Measurements from ENCODE around the gene PRR15L. TPM values are rescaled to one million over a fixed set of nuclear protein-coding genes. Genes with fewer than 3 reads are reported as not detected.

PRR15L gene
- total RNA-seq, 1 donor from 2014 or later = 2.2 TPM

- no peak for TF ChIP-seq POLR2A (IDR thresholded peaks at IDR 0.05)
- no peak for TF ChIP-seq CTCF (IDR thresholded peaks at IDR 0.05)
- TF ChIP-seq POLR2AphosphoS5 (IDR thresholded peaks at IDR 0.05; ENCODE audit: insufficient read depth in 1 of 2, low read depth in 1 of 2) = no peak
- intact Hi-C loops (cut with DNase I) = no loop called here
- no peak overlapping the region for H3K4me3 ChIP-seq
- H3K36me3 ChIP-seq = peaks cover 0 to 4% of the 10 kb centered on the region in 2 donors
- no peaks in the 10 kb centered on the region for H3K9me3 ChIP-seq
- DNase-seq (ENCODE audit: extremely low spot score in 2 of 2) = no peak
- no peak overlapping the region for H3K27ac ChIP-seq
- H3K27me3 ChIP-seq = no peaks in the 10 kb centered on the region
- H3K4me1 ChIP-seq = peaks cover 15% of the 10 kb centered on the region
These were observed 7.2 kb downstream of the PRR15L start for GRCh38 chr17:47950448-47950847.

- peak overlapping the region; percentile 64 for H3K27ac ChIP-seq
- DNase-seq (ENCODE audit: extremely low spot score in 2 of 2) = no peak
- H3K36me3 ChIP-seq = peaks cover 0 to 9% of the 10 kb centered on the region in 2 donors
- no peaks in the 10 kb centered on the region for H3K27me3 ChIP-seq
- TF ChIP-seq CTCF (IDR thresholded peaks at IDR 0.05) = no peak
- no peak for TF ChIP-seq POLR2AphosphoS5 (IDR thresholded peaks at IDR 0.05; ENCODE audit: insufficient read depth in 1 of 2, low read depth in 1 of 2)
- no peak for TF ChIP-seq POLR2A (IDR thresholded peaks at IDR 0.05)
- H3K4me3 ChIP-seq = no peak overlapping the region
- H3K9me3 ChIP-seq = no peaks in the 10 kb centered on the region
- H3K4me1 ChIP-seq = peaks cover 15% of the 10 kb centered on the region
- intact Hi-C loops (cut with DNase I) = loop anchor here (10.0 kb wide), 2 partner anchors 55 to 75 kb away; partner anchors contain the start of gene SP2
These were observed 7.7 kb downstream of the PRR15L start for GRCh38 chr17:47949946-47950345.

GRCh38 chr17:47949197-47949759, 8.4 kb downstream of the PRR15L start:
- intact Hi-C loops (cut with DNase I) = loop anchor here (10.0 kb wide), 2 partner anchors 54 to 76 kb away; partner anchors contain the start of gene SP2
- H3K4me1 ChIP-seq = peaks cover 15% of the 10 kb centered on the region
- H3K27ac ChIP-seq = peak overlapping the region; percentile 64
- DNase-seq (ENCODE audit: extremely low spot score in 2 of 2) = no peak
- no peaks in the 10 kb centered on the region for H3K27me3 ChIP-seq
- no peaks in the 10 kb centered on the region for H3K9me3 ChIP-seq
- TF ChIP-seq CTCF (IDR thresholded peaks at IDR 0.05) = peak; percentile 81 to 89 (median 84)
- no peak for TF ChIP-seq POLR2A (IDR thresholded peaks at IDR 0.05)
- TF ChIP-seq POLR2AphosphoS5 (IDR thresholded peaks at IDR 0.05; ENCODE audit: insufficient read depth in 1 of 2, low read depth in 1 of 2) = peak; percentile 9 to 14
- H3K4me3 ChIP-seq = peak overlapping the region; percentile 25 to 40
- H3K36me3 ChIP-seq = peaks cover 0 to 10% of the 10 kb centered on the region in 2 donors

- H3K9me3 ChIP-seq = no peaks in the 10 kb centered on the region
- H3K27ac ChIP-seq = no peak overlapping the region
- TF ChIP-seq CTCF (IDR thresholded peaks at IDR 0.05) (no peak), POLR2A (IDR thresholded peaks at IDR 0.05) (no peak), POLR2AphosphoS5 (IDR thresholded peaks at IDR 0.05; ENCODE audit: insufficient read depth in 1 of 2, low read depth in 1 of 2) (no peak)
- no peak for DNase-seq (ENCODE audit: extremely low spot score in 2 of 2)
- peaks cover 0 to 10% of the 10 kb centered on the region in 2 donors for H3K36me3 ChIP-seq
- H3K4me1 ChIP-seq = peaks cover 15% of the 10 kb centered on the region
- no peak overlapping the region for H3K4me3 ChIP-seq
- intact Hi-C loops (cut with DNase I) = loop anchor here (10.0 kb wide), 2 partner anchors 54 to 76 kb away; partner anchors contain the start of gene SP2
- no peaks in the 10 kb centered on the region for H3K27me3 ChIP-seq
These were observed 8.9 kb downstream of the PRR15L start for GRCh38 chr17:47948706-47949196.

GRCh38 chr17:47946929-47947397, 10.7 kb downstream of the PRR15L start:
- no peak overlapping the region for H3K4me3 ChIP-seq
- H3K4me1 ChIP-seq = peaks cover 23% of the 10 kb centered on the region
- no peaks in the 10 kb centered on the region for H3K9me3 ChIP-seq
- intact Hi-C loops (cut with DNase I) = loop anchor here (10.0 kb wide), 2 partner anchors 52 to 78 kb away; partner anchors contain the start of gene SP2
- H3K36me3 ChIP-seq = peaks cover 0 to 10% of the 10 kb centered on the region in 2 donors
- TF ChIP-seq POLR2A (IDR thresholded peaks at IDR 0.05) (no peak), POLR2AphosphoS5 (IDR thresholded peaks at IDR 0.05; ENCODE audit: insufficient read depth in 1 of 2, low read depth in 1 of 2) (peak in 1 of 2 donors; percentile 78), CTCF (IDR thresholded peaks at IDR 0.05) (peak; percentile 8 to 65 (median 32))
- H3K27ac ChIP-seq = no peak overlapping the region
- no peak for DNase-seq (ENCODE audit: extremely low spot score in 2 of 2)
- H3K27me3 ChIP-seq = no peaks in the 10 kb centered on the region
